GM23248 (cell line): ENCODE measurements around the gene OSBPL7. TPM values are rescaled to one million over a fixed set of nuclear protein-coding genes. Genes with fewer than 3 reads are reported as not detected.

Experiments used
- DNase-seq: peaks from one replicate; pipeline ENCODE4 v3.0.0-alpha.2; 2015
- H2AFZ ChIP-seq: fragments of 200-600 bp; sonication (generic); 2 replicates; pipeline ENCODE4 v1.6.1; 2016; ENCODE audit warnings: antibody characterized with exemption
- H3F3A ChIP-seq: fragments of 200-600 bp; sonication (generic); 2 replicates; pipeline ENCODE4 v1.6.1; 2016; ENCODE audit warnings: mild to moderate bottlenecking, antibody characterized with exemption, mixed run types; ENCODE audit not compliant: insufficient read depth
- H3K27ac ChIP-seq: fragments of 200-600 bp; sonication (generic); 2 replicates; pipeline ENCODE4 v1.5.1; 2016; ENCODE audit warnings: mild to moderate bottlenecking
- H3K27me3 ChIP-seq: fragments of 200-600 bp; sonication (generic); replicated peaks from 2 replicates; pipeline ENCODE4 v1.6.1; 2016; ENCODE audit warnings: mild to moderate bottlenecking; ENCODE audit not compliant: insufficient read depth
- H3K36me3 ChIP-seq: fragments of 200-600 bp; sonication (generic); 2 replicates; pipeline ENCODE4 v1.6.1; 2016; ENCODE audit warnings: low read depth, mild to moderate bottlenecking
- H3K4me1 ChIP-seq: fragments of 200-600 bp; sonication (generic); 2 replicates; pipeline ENCODE4 v1.6.1; 2016; ENCODE audit warnings: mild to moderate bottlenecking; ENCODE audit not compliant: insufficient read depth
- H3K4me2 ChIP-seq: fragments of 200-600 bp; sonication (generic); one replicate; pipeline ENCODE4 v1.6.1; 2016; ENCODE audit warnings: mild to moderate bottlenecking; ENCODE audit not compliant: unreplicated experiment
- H3K4me3 ChIP-seq: fragments of 200-600 bp; sonication (generic); 2 replicates; pipeline ENCODE4 v1.5.1; 2016; ENCODE audit warnings: mild to moderate bottlenecking
- H3K79me2 ChIP-seq: fragments of 200-600 bp; sonication (generic); 2 replicates; pipeline ENCODE4 v1.6.1; 2016; ENCODE audit warnings: mild to moderate bottlenecking; ENCODE audit not compliant: insufficient read depth
- H3K9ac ChIP-seq: fragments of 200-600 bp; sonication (generic); 2 replicates; pipeline ENCODE4 v1.6.1; 2016; ENCODE audit warnings: mild to moderate bottlenecking
- H3K9me2 ChIP-seq: fragments of 200-600 bp; sonication (generic); 2 replicates; pipeline ENCODE4 v1.6.1; 2016; ENCODE audit warnings: mixed run types, mild to moderate bottlenecking, moderate library complexity; ENCODE audit not compliant: insufficient read depth
- H3K9me3 ChIP-seq: fragments of 200-600 bp; sonication (generic); one replicate; pipeline ENCODE4 v1.6.1; 2017; ENCODE audit warnings: low read depth
- H4K20me1 ChIP-seq: fragments of 200-600 bp; sonication (generic); 2 replicates; pipeline ENCODE4 v1.6.0; 2016; ENCODE audit not compliant: insufficient read depth
- EZH2 ChIP-seq: fragments of 200-600 bp; sonication (generic); IDR thresholded peaks from 2 replicates; pipeline ENCODE4 v1.6.1; 2018; ENCODE audit warnings: antibody characterized with exemption, mild to moderate bottlenecking; ENCODE audit not compliant: insufficient read depth, poor library complexity, severe bottlenecking
- EZH2phosphoT487 ChIP-seq: fragments of 200-600 bp; sonication (generic); IDR thresholded peaks from 2 replicates; pipeline ENCODE4 v1.6.1; 2018; ENCODE audit warnings: antibody characterized with exemption, moderate library complexity, mild to moderate bottlenecking, low read depth; ENCODE audit not compliant: insufficient read depth
- WGBS, 2 experiments: methylation state at CpG; one replicate each; pipeline ENCODE4 v1.1.6; 2015 to 2017; ENCODE audit warnings: low lambda C conversion rate in 2 of 2, low coverage in 1 of 2; ENCODE audit errors: missing lambda C conversion rate in 2 of 2; 5-methylcytosine and 5-hydroxymethylcytosine counted together
- in situ Hi-C: fragments of 300-500 bp; cut with MboI; formaldehyde crosslinking; loops from 2 replicates; pipeline ENCODE4 v1.15.0; 2020
- polyA plus RNA-seq: library from polyadenylated mRNA; unstranded; fragments of >200 nt; fragmentation: Nextera tagmentation; extraction: Ambion mirVana; gene quantifications from 2 replicates; pipeline ENCODE4 v1.2.1, GENCODE V29; 2016
- total RNA-seq: library from RNA; depleted of rRNA; stranded (reverse); fragments of >200 nt; shearing (Covaris generic); gene quantifications from 2 replicates; pipeline ENCODE4 v1.2.3, GENCODE V29; 2014

Gene OSBPL7
- total and polyA plus RNA-seq, 2 experiments from 2014 or later = 2.0 to 5.0 TPM

GRCh38 chr17:47804461-47804860 is 17.1 kb downstream of the OSBPL7 start:
- in situ Hi-C loops = no loop called here
- H3K4me2 ChIP-seq = no peak overlapping the region
- no peaks in the 10 kb centered on the region for H3K36me3 ChIP-seq
- H3K79me2 ChIP-seq = no peaks in the 10 kb centered on the region
- H2AFZ ChIP-seq = no peak overlapping the region
- no peak overlapping the region for H3K4me3 ChIP-seq
- no peak overlapping the region for H3K9ac ChIP-seq
- DNase-seq = no peak
- no peak for TF ChIP-seq EZH2phosphoT487
- no peak for TF ChIP-seq EZH2
- H3F3A ChIP-seq = 0 out of 2 replicates have a peak, but pooled peaks cover 2% of the 10 kb centered on the region
- H3K4me1 ChIP-seq = no peaks in the 10 kb centered on the region
- no peaks in the 10 kb centered on the region for H3K9me2 ChIP-seq
- H3K9me3 ChIP-seq = no peaks in the 10 kb centered on the region
- 45 to 48% methylated on average over 2 to 3 of the region's 3 CpGs for WGBS, 2 experiments
- H4K20me1 ChIP-seq = no peaks in the 10 kb centered on the region
- peaks cover 3% of the 10 kb centered on the region; the same call in 1 of the 2 replicates for H3K27me3 ChIP-seq
- no peak overlapping the region for H3K27ac ChIP-seq

- Histone ChIP-seq H2AFZ (no peak overlapping the region), H3K36me3 (no peaks in the 10 kb centered on the region), H3K9me2 (no peaks in the 10 kb centered on the region), H3K79me2 (no peaks in the 10 kb centered on the region), H3K9me3 (no peaks in the 10 kb centered on the region), H3K4me1 (no peaks in the 10 kb centered on the region), H3K27ac (no peak overlapping the region), H4K20me1 (no peaks in the 10 kb centered on the region), H3K4me3 (no peak overlapping the region), H3K27me3 (peaks cover 3% of the 10 kb centered on the region; the same call in 1 of the 2 replicates), H3K4me2 (no peak overlapping the region), H3F3A (no peaks in the 10 kb centered on the region), H3K9ac (no peak overlapping the region)
- TF ChIP-seq EZH2 (no peak), EZH2phosphoT487 (no peak)
- no peak for DNase-seq
- WGBS, 2 experiments = 51 to 57% methylated on average over 6 of the region's 6 CpGs
- in situ Hi-C loops = no loop called here
These were observed 17.8 kb downstream of the OSBPL7 start for GRCh38 chr17:47803751-47804150.

GRCh38 chr17:47803201-47803600 is 18.4 kb downstream of the OSBPL7 start:
- H2AFZ ChIP-seq = no peak overlapping the region
- H3K36me3 ChIP-seq = no peaks in the 10 kb centered on the region
- WGBS, 2 experiments = 37 to 44% methylated on average over 5 of the region's 5 CpGs
- TF ChIP-seq EZH2phosphoT487 = no peak
- no peak for TF ChIP-seq EZH2
- H3F3A ChIP-seq = no peaks in the 10 kb centered on the region
- H3K79me2 ChIP-seq = no peaks in the 10 kb centered on the region
- in situ Hi-C loops = no loop called here
- H3K27me3 ChIP-seq = peaks cover 3% of the 10 kb centered on the region; the same call in 1 of the 2 replicates
- H3K27ac ChIP-seq = no peak overlapping the region
- H3K9ac ChIP-seq = no peak overlapping the region
- H3K9me2 ChIP-seq = no peaks in the 10 kb centered on the region
- no peaks in the 10 kb centered on the region for H3K4me1 ChIP-seq
- no peak for DNase-seq
- no peak overlapping the region for H3K4me2 ChIP-seq
- no peaks in the 10 kb centered on the region for H3K9me3 ChIP-seq
- no peak overlapping the region for H3K4me3 ChIP-seq
- H4K20me1 ChIP-seq = no peaks in the 10 kb centered on the region

GRCh38 chr17:47802341-47803022 is 19.1 kb downstream of the OSBPL7 start:
- Histone ChIP-seq H3K9me3 (no peaks in the 10 kb centered on the region), H3K4me3 (no peak overlapping the region), H3K4me2 (no peak overlapping the region), H3K27ac (no peak overlapping the region), H2AFZ (no peak overlapping the region), H3F3A (no peaks in the 10 kb centered on the region), H3K9ac (no peak overlapping the region), H3K79me2 (no peaks in the 10 kb centered on the region), H3K9me2 (no peaks in the 10 kb centered on the region), H3K36me3 (no peaks in the 10 kb centered on the region), H3K4me1 (no peaks in the 10 kb centered on the region), H3K27me3 (peaks cover 3% of the 10 kb centered on the region; the same call in 1 of the 2 replicates), H4K20me1 (no peaks in the 10 kb centered on the region)
- in situ Hi-C loops = no loop called here
- 24 to 26% methylated on average over 9 of the region's 9 CpGs for WGBS, 2 experiments
- TF ChIP-seq EZH2 (no peak), EZH2phosphoT487 (no peak)
- peak; percentile 73 for DNase-seq
